Suprapubic skin (tissue), 4 donors: ENCODE data around the gene CISH. TPM values are rescaled to one million over a fixed set of nuclear protein-coding genes. Genes with fewer than 3 reads are reported as not detected.
A peak's percentile ranks its signal among the peaks of the same experiment; 100 is the strongest.

Experiments used
- DNase-seq, 2 donors: peaks; one replicate each; pipeline ENCODE4 v3.0.0-alpha.2; 2019; ENCODE audit warnings: low spot score in 2 of 2
- H3K27ac ChIP-seq: fragments of 200-600 bp; sonication (generic); one replicate; pipeline ENCODE4 v1.5.1; 2019
- H3K27me3 ChIP-seq: fragments of 200-600 bp; sonication (generic); one replicate; pipeline ENCODE4 v1.5.1; 2019
- H3K36me3 ChIP-seq: fragments of 200-600 bp; sonication (generic); one replicate; pipeline ENCODE4 v1.5.1; 2019
- H3K4me1 ChIP-seq: fragments of 200-600 bp; sonication (generic); one replicate; pipeline ENCODE4 v1.5.1; 2019
- H3K4me3 ChIP-seq: fragments of 200-600 bp; sonication (generic); one replicate; pipeline ENCODE4 v1.5.1; 2019; ENCODE audit warnings: mild to moderate bottlenecking
- H3K9me3 ChIP-seq: fragments of 200-600 bp; sonication (generic); one replicate; pipeline ENCODE4 v1.5.1; 2019
- EP300 ChIP-seq: sonication (generic); formaldehyde crosslinking; IDR thresholded peaks from one replicate; pipeline ENCODE4 v1.6.1; 2017; ENCODE audit warnings: antibody characterized with exemption
- POLR2A ChIP-seq, 2 donors: fragments of 450-650 bp; IDR thresholded peaks; one replicate each; pipeline ENCODE4 v1.6.1; 2017; ENCODE audit warnings: antibody characterized with exemption in 2 of 2, mild to moderate bottlenecking in 2 of 2, moderate library complexity in 2 of 2
- POLR2AphosphoS5 ChIP-seq, 3 donors: sonication (generic); formaldehyde crosslinking; IDR thresholded peaks; one replicate each; pipeline ENCODE4 v1.6.1; 2017; ENCODE audit warnings: antibody characterized with exemption in 3 of 3
- WGBS: methylation state at CpG from one replicate; pipeline ENCODE4 v1.1.5; 2018; 5-methylcytosine and 5-hydroxymethylcytosine counted together
- total RNA-seq, 4 donors: library from RNA; depleted of rRNA; stranded (reverse); fragments of >200 nt; gene quantifications; one replicate each; pipeline ENCODE4 v1.1.0, GENCODE V29; 2016
- TF ChIP-seq, protein P1 (sequence below), 2 donors: fragments of 200-600 bp in 1 of 2; fragments of 450-650 bp in 1 of 2; sonication (generic) in 1 of 2; IDR thresholded peaks; one replicate each; pipeline ENCODE4 v1.5.1; 2016 to 2019; ENCODE audit warnings: antibody characterized with exemption in 2 of 2, mild to moderate bottlenecking in 1 of 2, moderate library complexity in 1 of 2

CISH gene
- total RNA-seq, 4 donors from 2014 or later: 12.8 to 20.5 (median 14.7) TPM

GRCh38 chr3:50600141-50600753 lies 11.3 kb downstream of the CISH start:
- WGBS: 75% methylated on average over 9 of the region's 9 CpGs

DNA sequence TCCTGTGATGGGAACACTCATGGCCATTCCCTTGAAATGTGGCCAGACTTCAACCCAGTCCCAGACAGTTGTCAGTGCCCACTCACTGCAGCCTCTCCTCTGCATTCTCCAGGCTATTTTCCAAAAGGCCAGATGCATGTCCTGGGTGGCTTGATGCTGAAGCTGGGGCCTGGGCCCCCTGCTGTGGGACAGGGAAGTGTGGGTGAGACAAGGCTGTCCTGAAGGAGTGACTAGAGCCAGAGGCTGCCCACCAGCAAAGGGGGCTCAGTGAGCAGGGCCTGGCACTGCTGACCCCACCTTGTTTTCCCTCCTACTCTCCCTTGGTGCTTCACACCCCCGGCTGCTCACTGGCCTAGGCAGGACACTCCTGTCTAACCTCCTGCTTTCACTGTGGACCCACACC lies 11.9 kb downstream of the CISH start:
- H3K36me3 ChIP-seq: no peaks in the 10 kb centered on the region
- DNase-seq: no peak
- TF ChIP-seq POLR2AphosphoS5 (IDR thresholded peaks at IDR 0.05) (no peak), EP300 (no peak), POLR2A (IDR thresholded peaks at IDR 0.05) (no peak)
- TF ChIP-seq, protein P1, sequence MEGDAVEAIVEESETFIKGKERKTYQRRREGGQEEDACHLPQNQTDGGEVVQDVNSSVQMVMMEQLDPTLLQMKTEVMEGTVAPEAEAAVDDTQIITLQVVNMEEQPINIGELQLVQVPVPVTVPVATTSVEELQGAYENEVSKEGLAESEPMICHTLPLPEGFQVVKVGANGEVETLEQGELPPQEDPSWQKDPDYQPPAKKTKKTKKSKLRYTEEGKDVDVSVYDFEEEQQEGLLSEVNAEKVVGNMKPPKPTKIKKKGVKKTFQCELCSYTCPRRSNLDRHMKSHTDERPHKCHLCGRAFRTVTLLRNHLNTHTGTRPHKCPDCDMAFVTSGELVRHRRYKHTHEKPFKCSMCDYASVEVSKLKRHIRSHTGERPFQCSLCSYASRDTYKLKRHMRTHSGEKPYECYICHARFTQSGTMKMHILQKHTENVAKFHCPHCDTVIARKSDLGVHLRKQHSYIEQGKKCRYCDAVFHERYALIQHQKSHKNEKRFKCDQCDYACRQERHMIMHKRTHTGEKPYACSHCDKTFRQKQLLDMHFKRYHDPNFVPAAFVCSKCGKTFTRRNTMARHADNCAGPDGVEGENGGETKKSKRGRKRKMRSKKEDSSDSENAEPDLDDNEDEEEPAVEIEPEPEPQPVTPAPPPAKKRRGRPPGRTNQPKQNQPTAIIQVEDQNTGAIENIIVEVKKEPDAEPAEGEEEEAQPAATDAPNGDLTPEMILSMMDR (IDR thresholded peaks at IDR 0.05): no peak
- H3K4me3 ChIP-seq: no peak overlapping the region
- H3K27ac ChIP-seq: peak overlapping the region; percentile 97
- no peaks in the 10 kb centered on the region for H3K27me3 ChIP-seq
- H3K9me3 ChIP-seq: no peaks in the 10 kb centered on the region
- WGBS: 100% methylated on average over 1 of the region's 1 CpG
- peaks cover 60% of the 10 kb centered on the region for H3K4me1 ChIP-seq

More at GRCh38 chr3:50600141-50600753, 11.3 kb downstream of the CISH start:
- Histone ChIP-seq H3K27ac (peak overlapping the region; percentile 97), H3K4me1 (peaks cover 65% of the 10 kb centered on the region), H3K4me3 (no peak overlapping the region), H3K36me3 (no peaks in the 10 kb centered on the region), H3K27me3 (no peaks in the 10 kb centered on the region), H3K9me3 (no peaks in the 10 kb centered on the region)
- no peak for DNase-seq
- TF ChIP-seq EP300: no peak
- no peak for TF ChIP-seq POLR2A (IDR thresholded peaks at IDR 0.05)
- TF ChIP-seq POLR2AphosphoS5 (IDR thresholded peaks at IDR 0.05): no peak
- TF ChIP-seq, protein P1 (IDR thresholded peaks at IDR 0.05): no peak

DNA sequence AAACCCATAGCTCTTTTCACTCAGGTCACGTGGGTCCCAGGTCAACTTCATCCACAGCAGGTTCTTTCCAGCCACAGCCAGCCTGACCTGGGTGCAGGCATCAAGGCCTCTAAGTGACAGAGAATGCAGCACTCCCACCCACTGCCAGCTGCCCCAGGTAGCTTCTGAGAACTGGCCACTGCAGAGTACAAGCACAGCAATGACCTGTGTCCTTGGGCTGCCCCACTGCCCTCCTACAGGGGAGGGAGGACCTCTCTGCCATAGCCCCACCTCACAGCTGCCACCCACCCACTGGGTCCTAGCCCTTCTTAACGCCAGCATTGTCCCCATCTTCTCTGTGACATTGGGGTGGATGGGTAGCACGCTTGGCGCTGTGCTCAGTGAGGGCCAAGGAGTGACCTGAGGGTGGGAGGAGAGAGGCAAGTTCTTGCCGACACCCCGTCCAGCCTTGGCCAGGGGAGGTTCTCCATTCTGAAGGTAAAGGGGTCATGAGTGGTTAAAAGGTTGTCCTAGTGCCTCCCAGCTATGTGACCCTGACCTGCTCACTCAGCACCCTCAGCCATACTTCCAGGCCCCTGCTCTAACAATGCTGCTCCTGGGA lies 12.4 kb downstream of the CISH start:
- H3K4me1 ChIP-seq: peaks cover 55% of the 10 kb centered on the region
- WGBS: 88% methylated on average over 6 of the region's 6 CpGs
- no peak for TF ChIP-seq EP300
- TF ChIP-seq, protein P1 (IDR thresholded peaks at IDR 0.05): no peak
- TF ChIP-seq POLR2A (IDR thresholded peaks at IDR 0.05): no peak
- no peak for TF ChIP-seq POLR2AphosphoS5 (IDR thresholded peaks at IDR 0.05)

GRCh38 chr3:50594253-50594785 lies 17.3 kb downstream of the CISH start:
- Histone ChIP-seq H3K27ac (no peak overlapping the region), H3K9me3 (no peaks in the 10 kb centered on the region), H3K4me1 (peaks cover 43% of the 10 kb centered on the region), H3K4me3 (no peak overlapping the region), H3K36me3 (no peaks in the 10 kb centered on the region), H3K27me3 (no peaks in the 10 kb centered on the region)
- no peak for DNase-seq
- WGBS: 24% methylated on average over 2 of the region's 2 CpGs
- TF ChIP-seq EP300 (no peak), POLR2A (IDR thresholded peaks at IDR 0.05) (no peak), POLR2AphosphoS5 (IDR thresholded peaks at IDR 0.05) (no peak)
- TF ChIP-seq, protein P1 (IDR thresholded peaks at IDR 0.05): no peak

More for the DNA sequence above, 12.4 kb downstream of the CISH start:
- H3K27ac ChIP-seq: peak overlapping the region; percentile 97
- DNase-seq: no peak
- H3K9me3 ChIP-seq: no peaks in the 10 kb centered on the region
- no peaks in the 10 kb centered on the region for H3K27me3 ChIP-seq
- no peaks in the 10 kb centered on the region for H3K36me3 ChIP-seq
- H3K4me3 ChIP-seq: no peak overlapping the region

GRCh38 chr3:50592568-50592967 lies 19.0 kb downstream of the CISH start:
- no peaks in the 10 kb centered on the region for H3K36me3 ChIP-seq
- peaks cover 49% of the 10 kb centered on the region for H3K4me1 ChIP-seq
- H3K4me3 ChIP-seq: no peak overlapping the region
- no peak for DNase-seq
- no peaks in the 10 kb centered on the region for H3K9me3 ChIP-seq
- WGBS: 15% methylated on average over 5 of the region's 5 CpGs
- peak overlapping the region; percentile 49 for H3K27ac ChIP-seq
- TF ChIP-seq POLR2AphosphoS5 (IDR thresholded peaks at IDR 0.05): no peak
- TF ChIP-seq POLR2A (IDR thresholded peaks at IDR 0.05): no peak
- TF ChIP-seq, protein P1 (IDR thresholded peaks at IDR 0.05): no peak
- no peak for TF ChIP-seq EP300
- no peaks in the 10 kb centered on the region for H3K27me3 ChIP-seq
